Measurements from ENCODE around the gene APLNR.

GRCh38 chr11:57203882-57204480 is 33.1 kb downstream of the APLNR start:
- no peak for TF ChIP-seq TAF1 (conservative IDR thresholded peaks at IDR 0.05)
- TF ChIP-seq, protein P1, sequence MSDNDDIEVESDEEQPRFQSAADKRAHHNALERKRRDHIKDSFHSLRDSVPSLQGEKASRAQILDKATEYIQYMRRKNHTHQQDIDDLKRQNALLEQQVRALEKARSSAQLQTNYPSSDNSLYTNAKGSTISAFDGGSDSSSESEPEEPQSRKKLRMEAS (IDR thresholded peaks at IDR 0.05) = no peak
- TF ChIP-seq JUND (IDR thresholded peaks at IDR 0.05) = no peak
- TF ChIP-seq CTCF (IDR thresholded peaks at IDR 0.05; ENCODE audit: low read depth, low read length, missing input control) = no peak
- TF ChIP-seq GABPA (IDR thresholded peaks at IDR 0.05 in 1 of 2, conservative IDR thresholded peaks at IDR 0.05 in 1 of 2) = no peak
- TF ChIP-seq REST (IDR thresholded peaks at IDR 0.05) = no peak
- no peak for TF ChIP-seq HNF4G (IDR thresholded peaks at IDR 0.05)
- no peak for TF ChIP-seq YY1 (IDR thresholded peaks at IDR 0.05)
- TF ChIP-seq ATF3 (IDR thresholded peaks at IDR 0.05) = no peak
- TF ChIP-seq RAD21 (IDR thresholded peaks at IDR 0.05) = no peak

Data from liver (tissue), 3 donors.